Natural killer cell (primary cell): ENCODE results near the gene AKR1A1. TPM values are rescaled to one million over a fixed set of nuclear protein-coding genes. Genes with fewer than 3 reads are reported as not detected.

ENCODE experiments used
- ATAC-seq, 3 donors: fragments of 150-1000 bp in 2 of 3; fragments of 200-7000 bp in 1 of 3; cut with Tn5 transposase; 1 replicate in 1 of 3; 2 replicates in 2 of 3; pipeline ENCODE4 v1.10.0; 2021; ENCODE audit warnings: mild to moderate bottlenecking in 2 of 3, moderate library complexity in 2 of 3
- DNase-seq, 2 donors: peaks; one replicate each; pipeline versions ENCODE4 v3.0.0 to v3.0.0-alpha.2; 2013 to 2021; ENCODE audit warnings: mixed read lengths in 1 of 2
- H3K27ac ChIP-seq: one replicate; pipeline ENCODE4 v1.5.1; 2013; ENCODE audit warnings: mild to moderate bottlenecking, low read length
- H3K27me3 ChIP-seq: one replicate; pipeline ENCODE4 v1.6.1; 2013; ENCODE audit warnings: low read length; ENCODE audit not compliant: control insufficient read depth, insufficient read depth
- H3K36me3 ChIP-seq: one replicate; pipeline ENCODE4 v1.6.1; 2013; ENCODE audit warnings: low read length; ENCODE audit not compliant: control insufficient read depth, insufficient read depth
- H3K4me1 ChIP-seq: one replicate; pipeline ENCODE4 v1.6.1; 2013; ENCODE audit warnings: low read length; ENCODE audit not compliant: control insufficient read depth, insufficient read depth
- H3K4me3 ChIP-seq: one replicate; pipeline ENCODE4 v1.5.1; 2013; ENCODE audit warnings: low read length
- H3K9me3 ChIP-seq: one replicate; pipeline ENCODE4 v1.6.1; 2013; ENCODE audit warnings: low read length; ENCODE audit not compliant: control insufficient read depth, insufficient read depth
- H3K27ac Mint-ChIP-seq, 2 donors: one replicate each; pipeline ENCODE4 v1.8.0; 2022; ENCODE audit warnings: mild to moderate bottlenecking in 2 of 2, mixed read lengths in 2 of 2, moderate library complexity in 1 of 2
- H3K27me3 Mint-ChIP-seq, 2 donors: one replicate each; pipeline ENCODE4 v1.8.0; 2022; ENCODE audit warnings: low read depth in 2 of 2, mixed read lengths in 2 of 2
- H3K36me3 Mint-ChIP-seq: one replicate; pipeline ENCODE4 v1.8.0; 2022; ENCODE audit warnings: mixed read lengths
- H3K4me1 Mint-ChIP-seq, 2 donors: one replicate each; pipeline ENCODE4 v1.8.0; 2022; ENCODE audit warnings: mixed read lengths in 2 of 2
- H3K4me3 Mint-ChIP-seq: one replicate; pipeline ENCODE4 v1.8.0; 2022; ENCODE audit warnings: mild to moderate bottlenecking, moderate library complexity, mixed read lengths
- H3K9me3 Mint-ChIP-seq, 2 donors: one replicate each; pipeline ENCODE4 v1.8.0; 2022; ENCODE audit warnings: mixed read lengths in 2 of 2
- whole genome bisulfite sequencing: methylation state at CpG from one replicate; pipeline ENCODE4 v1.1.7; 2013; ENCODE audit warnings: missing lambda C conversion rate; ENCODE audit not compliant: insufficient coverage; 5-methylcytosine and 5-hydroxymethylcytosine counted together
- intact Hi-C: fragments of 100-400 bp; cut with micrococcal nuclease; formaldehyde crosslinking; loops from one replicate; pipeline ENCODE4 v1.14.2; 2022
- total RNA-seq, 4 donors: library from RNA; stranded (reverse); fragments of 120-200 nt in 1 of 4; gene quantifications; one replicate each; pipeline versions ENCODE4 v1.2.3 to v1.2.4, GENCODE V29; 2013 to 2022
- TF ChIP-seq, protein P1 (sequence below): fragments of 200-600 bp; IDR thresholded peaks from one replicate; pipeline ENCODE4 v1.8.0; 2022; ENCODE audit warnings: antibody characterized with exemption

Gene AKR1A1
- total RNA-seq, 3 donors from 2014 or later (not counting 1 experiment from before 2014, with no cell fraction given), result 45.7 to 54.2 (median 53.9) TPM

GRCh38 chr1:45535988-45536766 is 14.4 kb upstream of the AKR1A1 start:
- H3K4me1 ChIP-seq, result no peaks in the 10 kb centered on the region
- no peaks in the 10 kb centered on the region for H3K9me3 ChIP-seq
- ATAC-seq (no peak), DNase-seq (no peak)
- Mint-ChIP-seq H3K4me3 (no peak overlapping the region), H3K27ac (no peak overlapping the region), H3K4me1 (no peaks in the 10 kb centered on the region), H3K9me3 (no peaks in the 10 kb centered on the region), H3K27me3 (peaks cover 21 to 31% of the 10 kb centered on the region in 2 donors), H3K36me3 (no peaks in the 10 kb centered on the region)
- TF ChIP-seq, protein P1, sequence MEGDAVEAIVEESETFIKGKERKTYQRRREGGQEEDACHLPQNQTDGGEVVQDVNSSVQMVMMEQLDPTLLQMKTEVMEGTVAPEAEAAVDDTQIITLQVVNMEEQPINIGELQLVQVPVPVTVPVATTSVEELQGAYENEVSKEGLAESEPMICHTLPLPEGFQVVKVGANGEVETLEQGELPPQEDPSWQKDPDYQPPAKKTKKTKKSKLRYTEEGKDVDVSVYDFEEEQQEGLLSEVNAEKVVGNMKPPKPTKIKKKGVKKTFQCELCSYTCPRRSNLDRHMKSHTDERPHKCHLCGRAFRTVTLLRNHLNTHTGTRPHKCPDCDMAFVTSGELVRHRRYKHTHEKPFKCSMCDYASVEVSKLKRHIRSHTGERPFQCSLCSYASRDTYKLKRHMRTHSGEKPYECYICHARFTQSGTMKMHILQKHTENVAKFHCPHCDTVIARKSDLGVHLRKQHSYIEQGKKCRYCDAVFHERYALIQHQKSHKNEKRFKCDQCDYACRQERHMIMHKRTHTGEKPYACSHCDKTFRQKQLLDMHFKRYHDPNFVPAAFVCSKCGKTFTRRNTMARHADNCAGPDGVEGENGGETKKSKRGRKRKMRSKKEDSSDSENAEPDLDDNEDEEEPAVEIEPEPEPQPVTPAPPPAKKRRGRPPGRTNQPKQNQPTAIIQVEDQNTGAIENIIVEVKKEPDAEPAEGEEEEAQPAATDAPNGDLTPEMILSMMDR, result no peak
- H3K36me3 ChIP-seq, result no peaks in the 10 kb centered on the region
- no peak overlapping the region for H3K27ac ChIP-seq
- 85% methylated on average over 5 of the region's 6 CpGs for WGBS
- no peak overlapping the region for H3K4me3 ChIP-seq
- H3K27me3 ChIP-seq, result peaks cover 3% of the 10 kb centered on the region
- intact Hi-C loops, result no loop called here

GRCh38 chr1:45536886-45537285 is 13.7 kb upstream of the AKR1A1 start:
- Mint-ChIP-seq H3K4me3 (no peak overlapping the region), H3K4me1 (no peaks in the 10 kb centered on the region), H3K27me3 (peaks cover 21 to 35% of the 10 kb centered on the region in 2 donors), H3K27ac (no peak overlapping the region), H3K9me3 (no peaks in the 10 kb centered on the region), H3K36me3 (no peaks in the 10 kb centered on the region)
- Histone ChIP-seq H3K36me3 (no peaks in the 10 kb centered on the region), H3K27ac (no peak overlapping the region), H3K4me3 (no peak overlapping the region), H3K27me3 (peaks cover 3% of the 10 kb centered on the region), H3K9me3 (no peaks in the 10 kb centered on the region), H3K4me1 (no peaks in the 10 kb centered on the region)
- TF ChIP-seq, protein P1, result no peak
- 78% methylated on average over 4 of the region's 4 CpGs for WGBS
- intact Hi-C loops, result no loop called here
- ATAC-seq (no peak), DNase-seq (no peak)

DNA sequence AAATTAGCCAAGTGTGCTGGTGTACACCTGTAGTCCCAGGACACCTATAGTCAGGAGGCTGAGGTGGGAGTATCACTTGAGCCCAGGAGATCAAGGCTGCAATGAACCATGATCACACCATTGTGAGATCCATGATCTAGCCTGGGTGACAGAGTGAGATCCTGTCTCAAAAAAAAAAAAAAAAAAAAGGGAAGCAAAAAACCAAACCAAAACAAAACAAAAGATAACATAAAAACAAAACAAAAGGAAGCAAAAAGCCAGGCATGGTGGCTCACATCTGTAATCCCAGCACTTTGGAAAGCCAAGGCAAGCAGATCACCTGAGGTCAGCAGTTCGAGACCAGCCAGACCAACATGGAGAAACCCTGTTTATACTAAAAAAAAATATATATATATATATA is 9.4 kb upstream of the AKR1A1 start:
- H3K27ac Mint-ChIP-seq, result peak overlapping the region; percentile 40 to 54
- ATAC-seq, result no peak
- H3K4me3 Mint-ChIP-seq, result no peak overlapping the region
- DNase-seq, result no peak
- WGBS, result no CpG with 5 or more reads among the region's 1 CpG
- H3K27me3 Mint-ChIP-seq, result peaks cover 19 to 36% of the 10 kb centered on the region in 2 donors
- TF ChIP-seq, protein P1, result no peak
- Histone ChIP-seq H3K27me3 (peaks cover 7% of the 10 kb centered on the region), H3K27ac (no peak overlapping the region), H3K4me1 (peaks cover 35% of the 10 kb centered on the region), H3K36me3 (no peaks in the 10 kb centered on the region), H3K9me3 (no peaks in the 10 kb centered on the region), H3K4me3 (no peak overlapping the region)
- H3K36me3 Mint-ChIP-seq, result no peaks in the 10 kb centered on the region
- H3K9me3 Mint-ChIP-seq, result no peaks in the 10 kb centered on the region
- H3K4me1 Mint-ChIP-seq, result peaks cover 10 to 16% of the 10 kb centered on the region in 2 donors
- intact Hi-C loops, result no loop called here
